Measurements from ENCODE around the gene RCOR1. TPM values are rescaled to one million over a fixed set of nuclear protein-coding genes. Genes with fewer than 3 reads are reported as not detected.

The RCOR1 gene
- total RNA-seq, 1 experiment from 2014 or later = 102 TPM

- H3K36me3 ChIP-seq (ENCODE audit: insufficient read depth, low read length, poor library complexity, severe bottlenecking) = peaks cover 7% of the 10 kb centered on the region
- no peaks in the 10 kb centered on the region for H3K9me3 ChIP-seq (ENCODE audit: low read depth, low read length, poor library complexity, severe bottlenecking)
- peak overlapping the region; percentile 77 for H3K27ac ChIP-seq (ENCODE audit: low read depth, low read length, poor library complexity, severe bottlenecking)
- intact Hi-C loops (cut with micrococcal nuclease; ENCODE audit: unreplicated experiment) = no loop called here
- ChIA-PET POLR2A (ENCODE audit: low non-redundant PET) (no interaction called here), CTCF (no interaction called here)
- TF ChIP-seq CTCF (conservative IDR thresholded peaks at IDR 0.05; ENCODE audit: low read depth, low read length) = no peak
- no peak for TF ChIP-seq EZH2 (IDR thresholded peaks at IDR 0.05; ENCODE audit: borderline replicate concordance, low read depth, low read length, poor library complexity, severe bottlenecking)
- H3K27me3 ChIP-seq (replicated peaks; ENCODE audit: insufficient read depth, low read depth, low read length, poor library complexity) = no peaks in the 10 kb centered on the region
- no peak overlapping the region for H3K4me3 ChIP-seq (ENCODE audit: low read depth, low read length, poor library complexity, severe bottlenecking)
- no TSS peak for BruUV-seq (replicated peaks)
- peaks cover 64% of the 10 kb centered on the region for H3K4me1 ChIP-seq (ENCODE audit: insufficient read depth, low read length, poor library complexity, severe bottlenecking)
- DNase-seq (ENCODE audit: low spot score) = no peak
Measured at GRCh38 chr14:102661614-102662013, 69.2 kb downstream of the RCOR1 start.

GRCh38 chr14:102662636-102663430 is 70.4 kb downstream of the RCOR1 start:
- ChIA-PET CTCF (no interaction called here), POLR2A (ENCODE audit: low non-redundant PET) (interaction anchor here (0.7 kb wide), 1 partner anchor 115 kb away, joined by 3 read pairs; no protein-coding TSS in a partner anchor)
- Histone ChIP-seq H3K36me3 (ENCODE audit: insufficient read depth, low read length, poor library complexity, severe bottlenecking) (peaks cover 8% of the 10 kb centered on the region), H3K27ac (ENCODE audit: low read depth, low read length, poor library complexity, severe bottlenecking) (peak overlapping the region; percentile 77), H3K4me1 (ENCODE audit: insufficient read depth, low read length, poor library complexity, severe bottlenecking) (peaks cover 69% of the 10 kb centered on the region), H3K4me3 (ENCODE audit: low read depth, low read length, poor library complexity, severe bottlenecking) (no peak overlapping the region), H3K27me3 (replicated peaks; ENCODE audit: insufficient read depth, low read depth, low read length, poor library complexity) (no peaks in the 10 kb centered on the region), H3K9me3 (ENCODE audit: low read depth, low read length, poor library complexity, severe bottlenecking) (no peaks in the 10 kb centered on the region)
- DNase-seq (ENCODE audit: low spot score) = peak; percentile 62
- no peak for TF ChIP-seq EZH2 (IDR thresholded peaks at IDR 0.05; ENCODE audit: borderline replicate concordance, low read depth, low read length, poor library complexity, severe bottlenecking)
- no peak for TF ChIP-seq CTCF (conservative IDR thresholded peaks at IDR 0.05; ENCODE audit: low read depth, low read length)
- BruUV-seq (replicated peaks) = no TSS peak
- intact Hi-C loops (cut with micrococcal nuclease; ENCODE audit: unreplicated experiment) = no loop called here

GRCh38 chr14:102663440-102663839 is 71.0 kb downstream of the RCOR1 start:
- H3K4me3 ChIP-seq (ENCODE audit: low read depth, low read length, poor library complexity, severe bottlenecking) = no peak overlapping the region
- intact Hi-C loops (cut with micrococcal nuclease; ENCODE audit: unreplicated experiment) = no loop called here
- H3K36me3 ChIP-seq (ENCODE audit: insufficient read depth, low read length, poor library complexity, severe bottlenecking) = peaks cover 12% of the 10 kb centered on the region
- TF ChIP-seq CTCF (conservative IDR thresholded peaks at IDR 0.05; ENCODE audit: low read depth, low read length) (no peak), EZH2 (IDR thresholded peaks at IDR 0.05; ENCODE audit: borderline replicate concordance, low read depth, low read length, poor library complexity, severe bottlenecking) (no peak)
- BruUV-seq (replicated peaks) = TSS peak; percentile 1
- no peaks in the 10 kb centered on the region for H3K27me3 ChIP-seq (replicated peaks; ENCODE audit: insufficient read depth, low read depth, low read length, poor library complexity)
- ChIA-PET POLR2A (ENCODE audit: low non-redundant PET) (no interaction called here), CTCF (no interaction called here)
- no peak for DNase-seq (ENCODE audit: low spot score)
- H3K4me1 ChIP-seq (ENCODE audit: insufficient read depth, low read length, poor library complexity, severe bottlenecking) = peaks cover 72% of the 10 kb centered on the region
- H3K27ac ChIP-seq (ENCODE audit: low read depth, low read length, poor library complexity, severe bottlenecking) = peak overlapping the region; percentile 77
- no peaks in the 10 kb centered on the region for H3K9me3 ChIP-seq (ENCODE audit: low read depth, low read length, poor library complexity, severe bottlenecking)
